Caco-2 (cell line): ENCODE measurements around the gene CDKN2AIP. TPM values are rescaled to one million over a fixed set of nuclear protein-coding genes. Genes with fewer than 3 reads are reported as not detected.

Experiments used
- BruUV-seq: library from RNA; stranded (reverse); fragments of 400-500 nt; replicated peaks from 2 replicates; lab custom pipeline; 2021; lab: Mats Ljungman, UMichigan
- CTCF ChIA-PET: fragments of 300-600 bp; sonication (Branson Sonifier 250); formaldehyde crosslinking; loops from one replicate; lab custom pipeline; 2022; ENCODE audit warnings: antibody characterized with exemption; lab: Charles Lee
- POLR2A ChIA-PET: fragments of 300-600 bp; sonication (Branson Sonifier 250); formaldehyde crosslinking; loops from one replicate; lab custom pipeline; 2022; ENCODE audit warnings: antibody characterized with exemption; lab: Charles Lee
- DNase-seq, 2 experiments: peaks; one replicate each; pipeline versions ENCODE4 v3.0.0 to v3.0.0-alpha.2; 2020 to 2022
- H3K27me3 ChIP-seq: replicated peaks from 2 replicates; pipeline ENCODE4 v1.6.0; 2011; ENCODE audit warnings: low read length; ENCODE audit not compliant: control insufficient read depth, insufficient read depth
- H3K36me3 ChIP-seq: 2 replicates; pipeline ENCODE4 v1.5.1; 2011; ENCODE audit warnings: low read length; ENCODE audit not compliant: control insufficient read depth, insufficient read depth
- H3K4me1 ChIP-seq: fragments of 250-450 bp; sonication (Bioruptor Pico); 2 replicates; pipeline ENCODE4 v1.5.1; 2020; ENCODE audit warnings: mild to moderate bottlenecking
- H3K4me3 ChIP-seq: 2 replicates; pipeline ENCODE4 v1.5.1; 2011; ENCODE audit warnings: low read depth, mild to moderate bottlenecking, control low read depth, low read length
- H3K9me3 ChIP-seq: fragments of 250-450 bp; sonication (Bioruptor Pico); 2 replicates; pipeline ENCODE4 v1.5.1; 2020; ENCODE audit warnings: mild to moderate bottlenecking, moderate library complexity
- H3K27ac Mint-ChIP-seq: one replicate; pipeline ENCODE4 v1.8.0; 2022; ENCODE audit warnings: mixed read lengths; ENCODE audit not compliant: unreplicated experiment
- H3K27me3 Mint-ChIP-seq: one replicate; pipeline ENCODE4 v1.8.0; 2022; ENCODE audit warnings: mixed read lengths; ENCODE audit not compliant: insufficient read depth, unreplicated experiment
- H3K36me3 Mint-ChIP-seq: one replicate; pipeline ENCODE4 v1.8.0; 2022; ENCODE audit warnings: mild to moderate bottlenecking, mixed read lengths; ENCODE audit not compliant: insufficient read depth, unreplicated experiment
- H3K4me1 Mint-ChIP-seq: one replicate; pipeline ENCODE4 v1.8.0; 2022; ENCODE audit warnings: low read depth, mixed read lengths; ENCODE audit not compliant: unreplicated experiment
- H3K4me3 Mint-ChIP-seq: one replicate; pipeline ENCODE4 v1.8.0; 2022; ENCODE audit warnings: mild to moderate bottlenecking, moderate library complexity, mixed read lengths; ENCODE audit not compliant: unreplicated experiment
- H3K9me3 Mint-ChIP-seq: one replicate; pipeline ENCODE4 v1.8.0; 2022; ENCODE audit warnings: mixed read lengths; ENCODE audit not compliant: unreplicated experiment
- CTCF ChIP-seq, 2 experiments: fragments of 200-600 bp in 1 of 2; IDR thresholded peaks; 1 replicate in 1 of 2; 2 replicates in 1 of 2; pipeline versions ENCODE4 v1.5.1 to v1.8.0; 2011 to 2022; ENCODE audit warnings: antibody characterized with exemption in 1 of 2, control low read depth in 1 of 2, inconsistent platforms in 1 of 2, low read depth in 1 of 2, low read length in 1 of 2, mild to moderate bottlenecking in 1 of 2, moderate library complexity in 1 of 2; ENCODE audit not compliant: insufficient read depth in 1 of 2, severe bottlenecking in 1 of 2, unreplicated experiment in 1 of 2
- intact Hi-C: fragments of 100-400 bp; cut with micrococcal nuclease; formaldehyde crosslinking; loops from one replicate; pipeline ENCODE4 v1.10.0; 2022; ENCODE audit not compliant: unreplicated experiment
- total RNA-seq: library from RNA; stranded (reverse); gene quantifications from 2 replicates; pipeline ENCODE4 v1.2.3, GENCODE V29; 2022

CDKN2AIP gene
- total RNA-seq, 1 experiment from 2014 or later: 17.5 TPM

GRCh38 chr4:183448436-183448835 lies 4.0 kb downstream of the CDKN2AIP start:
- CTCF ChIA-PET: no interaction called here
- no peaks in the 10 kb centered on the region for H3K36me3 ChIP-seq

GRCh38 chr4:183449193-183449882 lies 4.9 kb downstream of the CDKN2AIP start:
- no peaks in the 10 kb centered on the region for H3K9me3 ChIP-seq
- H3K4me1 ChIP-seq: peaks cover 5% of the 10 kb centered on the region; the same call in 1 of the 2 replicates
- Mint-ChIP-seq H3K27ac (no peak overlapping the region), H3K27me3 (no peaks in the 10 kb centered on the region), H3K4me3 (no peak overlapping the region), H3K9me3 (no peaks in the 10 kb centered on the region), H3K36me3 (peaks cover 55% of the 10 kb centered on the region), H3K4me1 (no peaks in the 10 kb centered on the region)
- TF ChIP-seq CTCF (IDR thresholded peaks at IDR 0.05; ENCODE audit: insufficient read depth in 1 of 2, low read depth in 1 of 2, low read length in 1 of 2, severe bottlenecking in 1 of 2, unreplicated experiment in 1 of 2): no peak
- ChIA-PET POLR2A (no interaction called here), CTCF (no interaction called here)
- no peak overlapping the region for H3K4me3 ChIP-seq
- intact Hi-C loops: loop anchor here (10.0 kb wide), 1 partner anchor 355 kb away; the partner anchor contains the start of gene WWC2
- BruUV-seq: no TSS peak
- no peaks in the 10 kb centered on the region for H3K36me3 ChIP-seq
- H3K27me3 ChIP-seq: no peaks in the 10 kb centered on the region
- no peak for DNase-seq

More at GRCh38 chr4:183448436-183448835, 4.0 kb downstream of the CDKN2AIP start:
- Mint-ChIP-seq H3K9me3 (no peaks in the 10 kb centered on the region), H3K4me3 (no peak overlapping the region), H3K4me1 (no peaks in the 10 kb centered on the region), H3K36me3 (peaks cover 61% of the 10 kb centered on the region), H3K27me3 (no peaks in the 10 kb centered on the region), H3K27ac (no peak overlapping the region)
- no peak for TF ChIP-seq CTCF (IDR thresholded peaks at IDR 0.05; ENCODE audit: insufficient read depth in 1 of 2, low read depth in 1 of 2, low read length in 1 of 2, severe bottlenecking in 1 of 2, unreplicated experiment in 1 of 2)
- Histone ChIP-seq H3K4me1 (peaks cover 5% of the 10 kb centered on the region; the same call in 1 of the 2 replicates), H3K27me3 (no peaks in the 10 kb centered on the region), H3K4me3 (no peak overlapping the region), H3K9me3 (no peaks in the 10 kb centered on the region)
- DNase-seq: no peak
- BruUV-seq: no TSS peak
- POLR2A ChIA-PET: interaction anchor here (0.7 kb wide), 1 partner anchor 11 kb away, joined by 4 read pairs; no protein-coding TSS in a partner anchor
- intact Hi-C loops: loop anchor here (10.0 kb wide), 1 partner anchor 354 kb away; the partner anchor contains the start of gene WWC2

GRCh38 chr4:183450108-183450507 lies 5.7 kb downstream of the CDKN2AIP start:
- CTCF ChIA-PET: no interaction called here
- H3K36me3 ChIP-seq: no peaks in the 10 kb centered on the region
- no peaks in the 10 kb centered on the region for H3K9me3 ChIP-seq
- H3K4me1 ChIP-seq: peaks cover 5% of the 10 kb centered on the region; the same call in 1 of the 2 replicates
- no peaks in the 10 kb centered on the region for H3K27me3 ChIP-seq
- Mint-ChIP-seq H3K9me3 (no peaks in the 10 kb centered on the region), H3K4me3 (no peak overlapping the region), H3K36me3 (peaks cover 47% of the 10 kb centered on the region), H3K27me3 (no peaks in the 10 kb centered on the region), H3K27ac (no peak overlapping the region), H3K4me1 (no peaks in the 10 kb centered on the region)
- no TSS peak for BruUV-seq
- H3K4me3 ChIP-seq: no peak overlapping the region
- DNase-seq: no peak
- TF ChIP-seq CTCF (IDR thresholded peaks at IDR 0.05; ENCODE audit: insufficient read depth in 1 of 2, low read depth in 1 of 2, low read length in 1 of 2, severe bottlenecking in 1 of 2, unreplicated experiment in 1 of 2): no peak
- POLR2A ChIA-PET: no interaction called here
- intact Hi-C loops: no loop called here
